ENCODE measurements around the gene SETD3. TPM values are rescaled to one million over a fixed set of nuclear protein-coding genes. Genes with fewer than 3 reads are reported as not detected.

The SETD3 gene
- total and polyA plus RNA-seq, 4 donors = 41.0 to 66.0 (median 56.8) TPM

DNA sequence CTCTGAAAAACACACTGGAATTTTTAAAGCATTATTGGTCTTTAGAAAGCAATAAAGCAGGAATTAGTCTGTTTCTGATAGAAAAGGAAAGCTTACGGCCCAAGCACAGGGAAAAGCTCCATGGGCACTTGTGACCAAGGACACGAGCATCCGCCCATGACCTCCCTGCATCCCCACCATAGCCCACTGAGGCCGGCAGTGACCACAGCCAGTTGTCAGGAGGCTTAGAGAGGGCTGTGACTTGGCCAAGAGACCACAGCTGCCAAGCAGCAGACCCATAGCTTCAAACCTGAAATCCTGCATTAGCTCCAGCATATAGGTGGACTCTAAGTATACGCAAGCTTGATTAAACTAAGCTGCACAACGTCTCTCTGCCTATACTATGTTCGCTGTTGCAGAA is 8.9 kb downstream of the SETD3 start:
- H3K4me3 ChIP-seq (ENCODE audit: low read length in 2 of 2) = no peak overlapping the region
- peaks cover 0 to 2% of the 10 kb centered on the region in 2 donors for H3K4me1 ChIP-seq (ENCODE audit: control insufficient read depth in 1 of 2, insufficient read depth in 2 of 2, low read length in 2 of 2)
- no peaks in the 10 kb centered on the region for H3K9me3 ChIP-seq (ENCODE audit: control insufficient read depth, low read length)
- no peak overlapping the region for H3K27ac ChIP-seq (ENCODE audit: low read depth in 1 of 2, low read length in 2 of 2)
- DNase-seq (no peak), ATAC-seq (ENCODE audit: low FRiP score) (no peak)
- 89 to 92% methylated on average over 7 of the region's 7 CpGs for WGBS, 2 donors
- intact Hi-C loops (cut with DNase I) = no loop called here
- no peaks in the 10 kb centered on the region for H3K27me3 ChIP-seq (ENCODE audit: control insufficient read depth in 1 of 2, insufficient read depth in 2 of 2, low read length in 1 of 2)
- no peaks in the 10 kb centered on the region for H3K36me3 ChIP-seq (ENCODE audit: control insufficient read depth in 1 of 2, insufficient read depth in 2 of 2, low read length in 1 of 2)

DNA sequence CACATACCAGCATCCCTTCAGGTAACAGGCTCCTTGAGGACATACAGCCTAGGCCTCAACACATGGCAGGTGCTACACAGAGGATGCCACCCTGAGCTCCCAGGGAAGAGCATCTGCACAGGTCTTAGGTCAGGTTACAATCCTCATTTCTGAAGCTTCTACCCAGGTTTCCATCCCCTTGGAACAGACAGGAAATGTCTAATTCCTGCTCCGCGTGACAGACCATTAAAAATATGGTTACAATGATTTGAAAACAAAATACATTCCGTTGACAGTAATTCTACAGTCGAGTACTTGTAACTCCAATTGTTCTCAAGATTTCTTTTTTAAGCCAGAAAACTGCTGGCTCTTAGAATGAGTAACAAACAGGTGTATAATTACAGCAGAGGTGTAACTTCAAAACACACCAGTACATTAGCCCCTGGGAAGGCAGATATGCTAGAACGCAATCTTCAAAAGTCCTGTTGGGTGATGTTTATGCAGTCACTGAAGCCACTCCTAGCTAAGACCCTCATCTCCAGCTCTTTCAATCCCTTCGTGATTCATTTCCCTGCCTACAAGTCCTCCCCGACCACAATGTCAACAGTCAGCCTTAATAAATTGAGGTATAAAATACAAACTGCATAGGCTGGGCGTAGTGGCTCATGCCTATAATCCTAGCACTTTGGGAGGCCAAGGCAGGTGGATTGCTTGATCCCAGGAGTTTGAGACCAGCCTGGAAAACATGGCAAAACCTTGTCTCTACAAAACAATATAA is 11.6 kb downstream of the SETD3 start:
- H3K4me3 ChIP-seq (ENCODE audit: low read length in 2 of 2) = no peak overlapping the region
- ATAC-seq (ENCODE audit: low FRiP score) (no peak), DNase-seq (no peak)
- no peaks in the 10 kb centered on the region for H3K9me3 ChIP-seq (ENCODE audit: control insufficient read depth, low read length)
- H3K4me1 ChIP-seq (ENCODE audit: control insufficient read depth in 1 of 2, insufficient read depth in 2 of 2, low read length in 2 of 2) = peaks cover 0 to 2% of the 10 kb centered on the region in 2 donors
- H3K27ac ChIP-seq (ENCODE audit: low read depth in 1 of 2, low read length in 2 of 2) = no peak overlapping the region
- no peaks in the 10 kb centered on the region for H3K36me3 ChIP-seq (ENCODE audit: control insufficient read depth in 1 of 2, insufficient read depth in 2 of 2, low read length in 1 of 2)
- intact Hi-C loops (cut with DNase I) = no loop called here
- 67 to 72% methylated on average over 8 of the region's 8 CpGs for WGBS, 2 donors
- H3K27me3 ChIP-seq (ENCODE audit: control insufficient read depth in 1 of 2, insufficient read depth in 2 of 2, low read length in 1 of 2) = no peaks in the 10 kb centered on the region

DNA sequence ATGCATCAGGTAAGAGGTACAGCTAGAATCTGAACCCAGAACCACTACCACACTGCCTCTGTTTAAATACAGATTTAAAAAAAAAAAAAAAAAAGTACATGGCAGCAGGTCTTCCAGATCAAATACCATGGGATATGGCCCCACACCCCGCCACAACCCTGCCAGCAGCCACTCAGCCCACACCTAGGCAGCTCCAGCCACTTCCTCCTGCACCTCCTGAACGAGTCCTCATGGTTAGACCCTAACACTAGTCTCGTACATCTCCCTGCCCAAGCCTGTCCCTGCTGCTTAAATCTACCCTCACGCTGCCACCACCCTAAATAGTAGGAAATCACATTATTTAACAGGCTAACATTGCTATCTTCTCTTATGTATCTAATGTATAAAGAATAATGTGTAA is 12.6 kb downstream of the SETD3 start:
- intact Hi-C loops (cut with DNase I) = no loop called here
- Histone ChIP-seq H3K36me3 (ENCODE audit: control insufficient read depth in 1 of 2, insufficient read depth in 2 of 2, low read length in 1 of 2) (peaks cover 0 to 2% of the 10 kb centered on the region in 2 donors), H3K27me3 (ENCODE audit: control insufficient read depth in 1 of 2, insufficient read depth in 2 of 2, low read length in 1 of 2) (no peaks in the 10 kb centered on the region), H3K27ac (ENCODE audit: low read depth in 1 of 2, low read length in 2 of 2) (no peak overlapping the region), H3K4me3 (ENCODE audit: low read length in 2 of 2) (no peak overlapping the region), H3K9me3 (ENCODE audit: control insufficient read depth, low read length) (no peaks in the 10 kb centered on the region), H3K4me1 (ENCODE audit: control insufficient read depth in 1 of 2, insufficient read depth in 2 of 2, low read length in 2 of 2) (peaks cover 0 to 2% of the 10 kb centered on the region in 2 donors)
- DNase-seq (no peak), ATAC-seq (ENCODE audit: low FRiP score) (no peak)
- 83 to 85% methylated on average over 4 of the region's 4 CpGs for WGBS, 2 donors

DNA sequence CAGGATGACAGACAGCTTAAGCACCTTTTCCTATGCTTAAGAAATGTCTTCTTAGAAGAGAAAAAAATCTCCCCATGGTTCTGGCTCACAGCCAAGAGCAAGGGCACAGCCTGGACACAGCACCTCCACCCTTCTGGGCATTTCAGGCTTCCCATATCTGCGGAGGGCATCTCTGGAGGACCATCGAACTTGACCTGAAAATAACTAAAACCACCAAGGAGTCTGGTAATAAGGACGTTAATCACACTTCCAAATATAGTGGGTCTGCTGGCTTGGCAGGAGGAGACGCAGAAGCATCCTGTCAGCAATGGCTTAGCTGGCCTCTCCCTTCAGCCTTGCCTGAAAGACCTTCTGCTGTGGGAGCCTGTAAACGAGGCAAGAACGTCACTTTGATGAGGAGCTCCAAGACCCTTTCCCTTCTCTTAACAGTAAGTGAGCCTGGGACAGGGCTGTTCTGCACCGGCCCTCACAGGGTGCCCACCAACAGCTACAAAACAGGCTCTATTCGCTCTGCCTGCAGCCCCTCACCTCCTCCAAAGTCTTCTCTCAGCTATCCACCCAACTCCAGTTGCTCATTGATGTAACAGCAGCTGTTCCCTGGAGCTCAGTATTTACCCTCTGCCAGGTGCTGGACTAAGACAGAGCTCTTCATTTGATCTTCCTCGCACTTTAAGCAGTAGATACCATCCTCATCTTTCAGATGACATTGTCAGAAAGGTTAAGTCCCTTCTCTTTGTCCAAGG is 13.2 kb downstream of the SETD3 start:
- Histone ChIP-seq H3K27ac (ENCODE audit: low read depth in 1 of 2, low read length in 2 of 2) (no peak overlapping the region), H3K27me3 (ENCODE audit: control insufficient read depth in 1 of 2, insufficient read depth in 2 of 2, low read length in 1 of 2) (no peaks in the 10 kb centered on the region), H3K4me3 (ENCODE audit: low read length in 2 of 2) (no peak overlapping the region), H3K9me3 (ENCODE audit: control insufficient read depth, low read length) (no peaks in the 10 kb centered on the region), H3K36me3 (ENCODE audit: control insufficient read depth in 1 of 2, insufficient read depth in 2 of 2, low read length in 1 of 2) (peaks cover 0 to 2% of the 10 kb centered on the region in 2 donors), H3K4me1 (ENCODE audit: control insufficient read depth in 1 of 2, insufficient read depth in 2 of 2, low read length in 2 of 2) (peaks cover 0 to 2% of the 10 kb centered on the region in 2 donors)
- WGBS, 2 donors = 41 to 49% methylated on average over 9 of the region's 9 CpGs
- no peak for DNase-seq
- ATAC-seq (ENCODE audit: low FRiP score) = no peak
- intact Hi-C loops (cut with DNase I) = no loop called here

DNA sequence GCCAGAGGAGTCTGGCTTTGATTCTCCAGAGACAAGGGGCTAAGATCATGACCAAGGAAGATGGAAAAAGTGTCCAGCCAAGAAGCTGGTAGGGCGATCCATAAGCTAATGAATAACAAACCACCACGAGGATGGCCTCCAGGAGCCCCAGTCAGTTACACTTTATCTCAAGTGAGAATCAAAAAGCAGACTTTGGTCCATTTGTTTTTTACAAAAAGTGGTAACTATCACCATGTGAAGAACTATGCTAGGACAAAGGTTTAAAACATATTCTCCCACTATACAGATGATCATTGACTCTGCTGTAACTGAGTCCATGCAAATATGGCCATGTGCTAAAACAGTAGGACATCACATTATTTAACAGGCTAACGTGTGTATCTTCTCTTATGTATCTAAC is 13.9 kb downstream of the SETD3 start:
- Histone ChIP-seq H3K36me3 (ENCODE audit: control insufficient read depth in 1 of 2, insufficient read depth in 2 of 2, low read length in 1 of 2) (peaks cover 0 to 2% of the 10 kb centered on the region in 2 donors), H3K27ac (ENCODE audit: low read depth in 1 of 2, low read length in 2 of 2) (no peak overlapping the region), H3K27me3 (ENCODE audit: control insufficient read depth in 1 of 2, insufficient read depth in 2 of 2, low read length in 1 of 2) (no peaks in the 10 kb centered on the region), H3K9me3 (ENCODE audit: control insufficient read depth, low read length) (no peaks in the 10 kb centered on the region), H3K4me1 (ENCODE audit: control insufficient read depth in 1 of 2, insufficient read depth in 2 of 2, low read length in 2 of 2) (peaks cover 0 to 2% of the 10 kb centered on the region in 2 donors), H3K4me3 (ENCODE audit: low read length in 2 of 2) (no peak overlapping the region)
- intact Hi-C loops (cut with DNase I) = no loop called here
- ATAC-seq (ENCODE audit: low FRiP score) (no peak), DNase-seq (no peak)
- WGBS, 2 donors = 85 to 89% methylated on average over 3 of the region's 3 CpGs

DNA sequence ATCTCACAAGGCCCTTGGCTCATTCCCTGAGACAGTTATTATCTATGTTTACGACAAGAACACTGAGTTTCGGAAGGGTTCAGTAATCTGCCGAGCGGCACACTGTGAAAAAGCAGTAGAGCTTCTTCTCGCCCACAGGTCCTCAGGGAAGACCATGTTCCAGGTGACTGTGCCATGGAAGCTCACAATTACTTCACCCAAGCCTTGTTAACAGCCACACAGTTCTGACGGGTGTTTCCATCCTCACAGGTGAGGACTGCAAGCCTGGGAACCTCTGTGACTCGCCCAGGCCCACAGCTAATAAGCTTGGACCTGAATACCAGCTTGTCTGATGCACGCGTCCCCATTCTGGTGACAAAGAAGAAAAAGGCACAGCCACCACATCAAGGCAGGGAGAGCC is 15.4 kb downstream of the SETD3 start:
- WGBS, 2 donors = 88 to 92% methylated on average over 9 of the region's 9 CpGs
- DNase-seq (no peak), ATAC-seq (ENCODE audit: low FRiP score) (no peak)
- Histone ChIP-seq H3K27me3 (ENCODE audit: control insufficient read depth in 1 of 2, insufficient read depth in 2 of 2, low read length in 1 of 2) (no peaks in the 10 kb centered on the region), H3K4me1 (ENCODE audit: control insufficient read depth in 1 of 2, insufficient read depth in 2 of 2, low read length in 2 of 2) (peaks cover 0 to 2% of the 10 kb centered on the region in 2 donors), H3K36me3 (ENCODE audit: control insufficient read depth in 1 of 2, insufficient read depth in 2 of 2, low read length in 1 of 2) (peaks cover 0 to 4% of the 10 kb centered on the region in 2 donors), H3K27ac (ENCODE audit: low read depth in 1 of 2, low read length in 2 of 2) (no peak overlapping the region), H3K9me3 (ENCODE audit: control insufficient read depth, low read length) (no peaks in the 10 kb centered on the region), H3K4me3 (ENCODE audit: low read length in 2 of 2) (no peak overlapping the region)
- intact Hi-C loops (cut with DNase I) = no loop called here

DNA sequence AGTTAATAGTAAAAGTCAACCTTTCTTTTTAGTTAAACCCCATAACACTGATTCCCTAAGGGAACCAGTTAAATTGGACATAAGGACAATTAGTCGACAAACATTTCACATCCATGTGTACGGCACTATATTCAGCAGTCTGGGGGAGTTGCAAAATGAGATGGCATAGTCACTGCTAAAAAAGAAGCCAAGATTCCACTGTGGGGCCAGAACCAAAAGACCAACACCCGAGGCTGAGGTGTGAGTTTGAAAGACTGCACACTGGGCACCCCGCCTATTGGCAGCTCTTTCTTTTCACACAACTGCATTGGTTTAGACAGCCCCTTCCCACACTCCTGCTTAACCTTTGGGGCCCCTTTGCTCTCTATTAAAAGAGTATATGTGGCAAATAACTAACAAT is 16.7 kb downstream of the SETD3 start:
- 88 to 90% methylated on average over 4 of the region's 4 CpGs for WGBS, 2 donors
- Histone ChIP-seq H3K36me3 (ENCODE audit: control insufficient read depth in 1 of 2, insufficient read depth in 2 of 2, low read length in 1 of 2) (peaks cover 0 to 4% of the 10 kb centered on the region in 2 donors), H3K9me3 (ENCODE audit: control insufficient read depth, low read length) (no peaks in the 10 kb centered on the region), H3K27me3 (ENCODE audit: control insufficient read depth in 1 of 2, insufficient read depth in 2 of 2, low read length in 1 of 2) (no peaks in the 10 kb centered on the region), H3K4me1 (ENCODE audit: control insufficient read depth in 1 of 2, insufficient read depth in 2 of 2, low read length in 2 of 2) (no peaks in the 10 kb centered on the region), H3K27ac (ENCODE audit: low read depth in 1 of 2, low read length in 2 of 2) (no peak overlapping the region), H3K4me3 (ENCODE audit: low read length in 2 of 2) (no peak overlapping the region)
- intact Hi-C loops (cut with DNase I) = no loop called here
- DNase-seq (no peak), ATAC-seq (ENCODE audit: low FRiP score) (no peak)

DNA sequence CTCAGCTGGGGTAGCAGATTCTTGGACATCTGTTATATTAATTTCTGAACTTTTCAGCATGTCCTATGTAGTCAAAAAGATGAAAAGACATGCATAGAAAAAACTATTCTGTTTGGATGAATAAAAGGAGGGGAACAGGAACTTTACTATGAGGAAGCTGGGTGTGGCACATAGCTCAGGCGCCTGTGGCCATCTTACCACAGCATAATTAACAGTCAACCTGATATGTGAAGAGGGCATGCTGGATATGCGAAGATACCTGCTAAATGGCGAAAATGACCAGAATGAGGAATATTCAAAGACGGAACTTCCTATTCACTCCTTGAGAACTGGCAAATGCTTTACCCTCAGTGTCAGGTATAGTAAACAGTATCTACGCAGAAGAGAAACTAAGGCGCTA is 18.4 kb downstream of the SETD3 start:
- Histone ChIP-seq H3K27ac (ENCODE audit: low read depth in 1 of 2, low read length in 2 of 2) (no peak overlapping the region), H3K4me1 (ENCODE audit: control insufficient read depth in 1 of 2, insufficient read depth in 2 of 2, low read length in 2 of 2) (no peaks in the 10 kb centered on the region), H3K36me3 (ENCODE audit: control insufficient read depth in 1 of 2, insufficient read depth in 2 of 2, low read length in 1 of 2) (peaks cover 0 to 7% of the 10 kb centered on the region in 2 donors), H3K9me3 (ENCODE audit: control insufficient read depth, low read length) (no peaks in the 10 kb centered on the region), H3K4me3 (ENCODE audit: low read length in 2 of 2) (no peak overlapping the region), H3K27me3 (ENCODE audit: control insufficient read depth in 1 of 2, insufficient read depth in 2 of 2, low read length in 1 of 2) (no peaks in the 10 kb centered on the region)
- DNase-seq (no peak), ATAC-seq (ENCODE audit: low FRiP score) (no peak)
- WGBS, 2 donors = 62 to 79% methylated on average over 6 of the region's 6 CpGs
- intact Hi-C loops (cut with DNase I) = no loop called here
